ENCODE results near the gene RYR1. TPM values are rescaled to one million over a fixed set of nuclear protein-coding genes. Genes with fewer than 3 reads are reported as not detected.

Gene RYR1
- not detected in 2 replicates for total RNA-seq (2014; rRNA removed; shearing (Covaris generic))

GRCh38 chr19:38433268-38433733 lies at the start of gene RYR1:
TSS of gene RYR1 (plus strand) at chr19:38433691. CDS start at chr19:38433830, 139 bp downstream.
- no peak for DNase-seq (ENCODE audit: low read depth)

GRCh38 chr19:38383743-38384142 lies 49.7 kb upstream of the RYR1 start:
- DNase-seq (ENCODE audit: low read depth): no peak

- DNase-seq (ENCODE audit: low read depth): no peak
Observed at GRCh38 chr19:38384209-38385027, 49.1 kb upstream of the RYR1 start.

GRCh38 chr19:38385057-38385803 lies 48.3 kb upstream of the RYR1 start:
- no peak for DNase-seq (ENCODE audit: low read depth)

- DNase-seq (ENCODE audit: low read depth): no peak
Observed at GRCh38 chr19:38385804-38386257, 47.7 kb upstream of the RYR1 start.

GRCh38 chr19:38386300-38386970 lies 47.1 kb upstream of the RYR1 start:
- no peak for DNase-seq (ENCODE audit: low read depth)

- DNase-seq (ENCODE audit: low read depth): no peak
Observed at GRCh38 chr19:38386971-38387549, 46.4 kb upstream of the RYR1 start.

- peak; percentile 94 for DNase-seq (ENCODE audit: low read depth)
Observed at GRCh38 chr19:38387550-38388348, 45.7 kb upstream of the RYR1 start, which contains the start of gene GGN. TSS of gene GGN (minus strand) at chr19:38388034. CDS start at chr19:38387261, 773 bp downstream.

- no peak for DNase-seq (ENCODE audit: low read depth)
Observed at GRCh38 chr19:38388349-38389100, 45.0 kb upstream of the RYR1 start, which contains the start of gene SPRED3. TSS of gene SPRED3 (plus strand) at chr19:38388697. CDS start at chr19:38390303, 1,606 bp downstream.

GRCh38 chr19:38389101-38389925 lies 44.2 kb upstream of the RYR1 start:
- DNase-seq (ENCODE audit: low read depth): peak; percentile 87

- DNase-seq (ENCODE audit: low read depth): no peak
Observed at GRCh38 chr19:38389957-38390924, 43.2 kb upstream of the RYR1 start.

GRCh38 chr19:38391911-38392464 lies 41.5 kb upstream of the RYR1 start:
- DNase-seq (ENCODE audit: low read depth): no peak

- peak; percentile 58 for DNase-seq (ENCODE audit: low read depth)
Observed at GRCh38 chr19:38392707-38393308, 40.7 kb upstream of the RYR1 start.

GRCh38 chr19:38394488-38394887 lies 39.0 kb upstream of the RYR1 start:
- DNase-seq (ENCODE audit: low read depth): no peak

GRCh38 chr19:38395381-38396114 lies 37.9 kb upstream of the RYR1 start:
- DNase-seq (ENCODE audit: low read depth): no peak

GRCh38 chr19:38399081-38399480 lies 34.4 kb upstream of the RYR1 start:
- no peak for DNase-seq (ENCODE audit: low read depth)

All from M059J (cell line).